ENCODE data around the gene SMAP1. TPM values are rescaled to one million over a fixed set of nuclear protein-coding genes. Genes with fewer than 3 reads are reported as not detected.

SMAP1 gene
- total RNA-seq, 1 experiment from 2014 or later, result 17.7 TPM

DNA sequence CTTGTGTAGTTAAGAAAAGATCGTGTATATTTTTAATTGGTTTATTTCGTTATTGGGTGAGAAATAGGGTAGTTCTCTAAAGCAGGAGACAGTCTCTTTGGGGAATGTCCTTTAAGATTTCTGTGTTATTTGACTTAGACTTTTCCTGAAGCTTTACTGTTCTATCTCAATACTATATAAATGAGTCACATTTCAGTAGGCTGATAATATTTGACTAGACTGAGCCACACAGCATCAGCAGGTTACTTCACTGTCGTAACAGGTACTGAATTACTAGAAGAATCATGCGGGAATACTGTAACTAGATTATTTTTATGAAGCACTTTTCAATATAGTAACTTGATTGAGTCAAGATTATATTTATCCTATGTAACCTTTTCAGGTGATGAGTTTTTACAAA, 1.4 kb downstream of the SMAP1 start:
- H3K36me3 ChIP-seq (ENCODE audit: insufficient read depth, low read length), result no peaks in the 10 kb centered on the region
- H3K4me3 ChIP-seq (ENCODE audit: low read length), result peak overlapping the region; percentile 89
- H3K9me2 ChIP-seq (replicated peaks; ENCODE audit: insufficient read depth, low read length), result no peaks in the 10 kb centered on the region
- H3K27ac ChIP-seq (ENCODE audit: low read length), result no peak overlapping the region
- no peak overlapping the region for H2AFZ ChIP-seq (ENCODE audit: low read length)
- H3K9ac ChIP-seq (ENCODE audit: low read length), result peak overlapping the region; percentile 87
- no peaks in the 10 kb centered on the region for H3K27me3 ChIP-seq (ENCODE audit: low read length)
- H3K4me2 ChIP-seq (ENCODE audit: low read depth, low read length, poor library complexity, severe bottlenecking), result peak overlapping the region; percentile 77
- H3K79me2 ChIP-seq (ENCODE audit: low read length), result peaks cover 18% of the 10 kb centered on the region
- peak; percentile 36 for DNase-seq
- H3K9me3 ChIP-seq (ENCODE audit: low read length), result no peaks in the 10 kb centered on the region
- H3K4me1 ChIP-seq (ENCODE audit: low read length), result peaks cover 20% of the 10 kb centered on the region
- H4K20me1 ChIP-seq (ENCODE audit: insufficient read depth, low read depth, low read length), result peaks cover 35% of the 10 kb centered on the region

DNA sequence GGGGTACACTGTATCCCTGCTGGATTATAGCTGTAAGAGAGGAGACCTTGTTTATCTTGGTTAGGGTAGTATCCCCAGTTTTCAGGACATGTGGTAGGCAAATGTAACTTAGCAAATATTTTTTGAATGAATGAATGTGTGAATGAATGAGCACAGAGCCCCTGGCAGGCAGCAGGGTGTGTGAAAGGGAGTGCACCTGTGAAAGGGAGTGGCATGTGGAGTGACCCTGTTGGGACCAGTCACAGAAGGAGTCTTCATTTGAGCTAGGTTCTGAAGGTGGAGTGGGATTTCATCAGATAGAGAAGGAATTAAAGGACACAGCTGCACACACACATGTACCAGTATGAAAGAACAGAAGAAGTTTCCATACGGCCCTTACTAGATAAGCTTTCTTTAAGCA, 4.9 kb downstream of the SMAP1 start:
- Histone ChIP-seq H3K4me1 (ENCODE audit: low read length) (peaks cover 13% of the 10 kb centered on the region), H3K36me3 (ENCODE audit: insufficient read depth, low read length) (no peaks in the 10 kb centered on the region), H4K20me1 (ENCODE audit: insufficient read depth, low read depth, low read length) (peaks cover 47% of the 10 kb centered on the region), H3K27ac (ENCODE audit: low read length) (no peak overlapping the region), H3K9ac (ENCODE audit: low read length) (no peak overlapping the region), H3K4me3 (ENCODE audit: low read length) (no peak overlapping the region), H3K9me3 (ENCODE audit: low read length) (no peaks in the 10 kb centered on the region), H3K27me3 (ENCODE audit: low read length) (no peaks in the 10 kb centered on the region), H3K4me2 (ENCODE audit: low read depth, low read length, poor library complexity, severe bottlenecking) (no peak overlapping the region), H3K79me2 (ENCODE audit: low read length) (peaks cover 18% of the 10 kb centered on the region), H2AFZ (ENCODE audit: low read length) (no peak overlapping the region), H3K9me2 (replicated peaks; ENCODE audit: insufficient read depth, low read length) (no peaks in the 10 kb centered on the region)
- no peak for DNase-seq

DNA sequence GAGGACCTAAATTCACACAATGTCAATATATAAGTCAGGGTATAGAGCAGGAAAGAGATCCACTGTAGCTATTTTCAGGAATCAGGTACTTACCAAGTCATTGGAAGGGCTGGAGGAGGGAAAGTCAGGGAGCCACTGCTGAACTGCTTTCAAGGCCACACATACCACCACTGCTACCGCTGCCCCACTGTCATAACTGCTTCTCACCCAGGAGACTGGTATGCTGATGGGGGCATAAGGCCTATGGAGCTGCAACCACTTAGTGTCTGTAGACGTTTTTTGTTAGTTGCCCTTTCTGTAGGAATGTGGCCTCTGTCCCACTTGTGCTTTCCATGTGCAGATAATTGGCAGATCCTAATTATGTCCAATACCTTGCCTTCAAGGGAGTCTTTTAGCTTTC, 5.4 kb downstream of the SMAP1 start:
- no peak overlapping the region for H2AFZ ChIP-seq (ENCODE audit: low read length)
- no peaks in the 10 kb centered on the region for H3K9me2 ChIP-seq (replicated peaks; ENCODE audit: insufficient read depth, low read length)
- H3K4me1 ChIP-seq (ENCODE audit: low read length), result peaks cover 13% of the 10 kb centered on the region
- H4K20me1 ChIP-seq (ENCODE audit: insufficient read depth, low read depth, low read length), result peaks cover 48% of the 10 kb centered on the region
- H3K4me3 ChIP-seq (ENCODE audit: low read length), result no peak overlapping the region
- H3K36me3 ChIP-seq (ENCODE audit: insufficient read depth, low read length), result no peaks in the 10 kb centered on the region
- H3K4me2 ChIP-seq (ENCODE audit: low read depth, low read length, poor library complexity, severe bottlenecking), result no peak overlapping the region
- H3K27me3 ChIP-seq (ENCODE audit: low read length), result no peaks in the 10 kb centered on the region
- peaks cover 22% of the 10 kb centered on the region for H3K79me2 ChIP-seq (ENCODE audit: low read length)
- H3K9me3 ChIP-seq (ENCODE audit: low read length), result no peaks in the 10 kb centered on the region
- H3K27ac ChIP-seq (ENCODE audit: low read length), result no peak overlapping the region
- H3K9ac ChIP-seq (ENCODE audit: low read length), result no peak overlapping the region
- no peak for DNase-seq

DNA sequence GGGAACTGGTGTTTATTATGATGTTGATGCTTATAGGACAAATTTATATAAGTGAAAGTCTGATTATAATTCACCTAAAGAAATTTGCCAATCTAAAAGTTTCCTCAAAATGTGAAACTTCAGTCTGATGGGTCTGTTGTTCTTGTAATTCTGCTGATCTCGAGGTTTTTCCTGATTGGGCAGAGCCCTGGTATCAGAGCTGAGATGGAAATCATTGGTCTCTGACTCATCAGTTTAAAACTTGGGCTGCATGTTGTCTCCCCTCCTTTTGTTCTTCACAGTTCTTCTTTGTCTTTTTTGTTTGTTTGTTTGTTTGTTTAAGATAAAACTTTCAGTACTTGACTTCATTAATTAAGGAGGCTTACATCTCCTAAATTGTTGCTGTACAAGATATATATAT, 5.9 kb downstream of the SMAP1 start:
- H4K20me1 ChIP-seq (ENCODE audit: insufficient read depth, low read depth, low read length), result peaks cover 53% of the 10 kb centered on the region

DNA sequence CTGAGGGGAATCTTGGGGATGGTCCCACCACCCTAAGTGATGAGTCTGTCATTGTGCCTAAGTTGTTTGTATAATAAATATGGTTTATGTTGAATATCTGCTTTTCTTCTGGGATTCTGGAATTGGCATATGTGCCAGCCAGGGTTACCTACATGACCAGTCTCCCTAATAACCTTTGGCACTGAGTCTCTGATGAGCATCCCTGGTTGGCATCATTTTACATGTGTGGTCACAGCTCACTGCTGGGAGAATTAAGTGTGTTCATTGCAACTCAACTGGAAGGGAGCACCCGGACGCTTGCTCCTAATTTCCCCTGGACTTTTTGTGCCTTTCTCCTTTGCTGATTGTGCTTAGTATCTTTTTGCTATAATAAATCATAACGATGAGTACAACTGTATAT, 8.1 kb downstream of the SMAP1 start:
- H2AFZ ChIP-seq (ENCODE audit: low read length), result no peak overlapping the region
- no peaks in the 10 kb centered on the region for H3K36me3 ChIP-seq (ENCODE audit: insufficient read depth, low read length)
- H3K9ac ChIP-seq (ENCODE audit: low read length), result no peak overlapping the region
- no peaks in the 10 kb centered on the region for H3K27me3 ChIP-seq (ENCODE audit: low read length)
- H3K9me2 ChIP-seq (replicated peaks; ENCODE audit: insufficient read depth, low read length), result no peaks in the 10 kb centered on the region
- no peaks in the 10 kb centered on the region for H3K9me3 ChIP-seq (ENCODE audit: low read length)
- no peak overlapping the region for H3K4me3 ChIP-seq (ENCODE audit: low read length)
- H3K27ac ChIP-seq (ENCODE audit: low read length), result no peak overlapping the region
- H4K20me1 ChIP-seq (ENCODE audit: insufficient read depth, low read depth, low read length), result peaks cover 41% of the 10 kb centered on the region
- peaks cover 9% of the 10 kb centered on the region; the same call in 1 of the 2 replicates for H3K79me2 ChIP-seq (ENCODE audit: low read length)
- DNase-seq, result peak; percentile 22
- H3K4me2 ChIP-seq (ENCODE audit: low read depth, low read length, poor library complexity, severe bottlenecking), result no peak overlapping the region
- no peaks in the 10 kb centered on the region for H3K4me1 ChIP-seq (ENCODE audit: low read length)

More for the DNA sequence above, 5.9 kb downstream of the SMAP1 start:
- Histone ChIP-seq H2AFZ (ENCODE audit: low read length) (no peak overlapping the region), H3K36me3 (ENCODE audit: insufficient read depth, low read length) (no peaks in the 10 kb centered on the region), H3K9ac (ENCODE audit: low read length) (no peak overlapping the region), H3K27ac (ENCODE audit: low read length) (no peak overlapping the region), H3K9me3 (ENCODE audit: low read length) (no peaks in the 10 kb centered on the region), H3K4me2 (ENCODE audit: low read depth, low read length, poor library complexity, severe bottlenecking) (no peak overlapping the region), H3K27me3 (ENCODE audit: low read length) (no peaks in the 10 kb centered on the region), H3K79me2 (ENCODE audit: low read length) (peaks cover 20% of the 10 kb centered on the region), H3K4me3 (ENCODE audit: low read length) (no peak overlapping the region), H3K9me2 (replicated peaks; ENCODE audit: insufficient read depth, low read length) (no peaks in the 10 kb centered on the region), H3K4me1 (ENCODE audit: low read length) (peaks cover 10% of the 10 kb centered on the region)
- DNase-seq, result peak; percentile 38

DNA sequence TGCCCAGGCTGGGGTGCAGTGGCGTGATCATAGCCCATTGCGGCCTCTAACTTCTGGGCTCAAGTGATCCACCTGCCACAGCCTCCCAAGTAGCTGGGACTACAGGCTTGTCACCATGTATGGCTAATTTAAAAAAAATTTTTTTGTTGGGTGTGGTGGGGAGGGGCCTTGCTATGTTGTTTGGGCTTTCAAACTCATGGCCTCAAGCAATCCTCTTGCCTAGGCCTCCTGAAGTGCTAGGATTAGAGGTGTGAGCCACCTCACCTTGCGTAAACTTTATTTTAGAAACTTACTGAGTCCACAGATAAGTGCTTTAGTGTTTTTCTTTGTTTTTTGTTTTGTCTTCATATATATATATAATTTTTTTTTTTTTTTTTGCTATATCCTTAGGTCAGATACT, 9.1 kb downstream of the SMAP1 start:
- Histone ChIP-seq H3K79me2 (ENCODE audit: low read length) (peaks cover 12% of the 10 kb centered on the region; the same call in 1 of the 2 replicates), H3K9me2 (replicated peaks; ENCODE audit: insufficient read depth, low read length) (no peaks in the 10 kb centered on the region), H3K4me1 (ENCODE audit: low read length) (no peaks in the 10 kb centered on the region), H3K27me3 (ENCODE audit: low read length) (no peaks in the 10 kb centered on the region), H3K4me3 (ENCODE audit: low read length) (no peak overlapping the region), H4K20me1 (ENCODE audit: insufficient read depth, low read depth, low read length) (peaks cover 50% of the 10 kb centered on the region), H3K9me3 (ENCODE audit: low read length) (no peaks in the 10 kb centered on the region), H3K36me3 (ENCODE audit: insufficient read depth, low read length) (no peaks in the 10 kb centered on the region), H2AFZ (ENCODE audit: low read length) (no peak overlapping the region), H3K9ac (ENCODE audit: low read length) (no peak overlapping the region), H3K4me2 (ENCODE audit: low read depth, low read length, poor library complexity, severe bottlenecking) (no peak overlapping the region), H3K27ac (ENCODE audit: low read length) (no peak overlapping the region)
- peak; percentile 15 for DNase-seq

DNA sequence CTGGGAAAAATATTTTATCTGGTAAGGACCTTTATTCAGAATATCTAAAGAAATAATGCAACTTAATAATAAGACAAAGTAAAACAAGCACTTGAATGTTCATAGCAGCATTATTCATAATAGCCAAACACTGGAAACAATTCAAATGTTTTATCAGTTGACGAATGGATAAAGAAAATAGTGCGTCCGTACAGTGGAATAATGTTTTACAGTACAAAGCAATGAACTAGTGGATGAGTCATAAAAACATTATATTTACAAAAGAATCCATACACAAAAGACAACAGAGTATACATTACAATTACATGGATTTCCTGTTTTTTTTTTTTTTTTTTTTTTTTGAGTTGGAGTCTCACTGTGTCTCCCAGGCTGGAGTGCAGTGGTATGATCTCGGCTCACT, 12.7 kb downstream of the SMAP1 start:
- no peak overlapping the region for H3K4me2 ChIP-seq (ENCODE audit: low read depth, low read length, poor library complexity, severe bottlenecking)
- H3K36me3 ChIP-seq (ENCODE audit: insufficient read depth, low read length), result no peaks in the 10 kb centered on the region
- H3K4me3 ChIP-seq (ENCODE audit: low read length), result no peak overlapping the region
- H3K79me2 ChIP-seq (ENCODE audit: low read length), result 0 out of 2 replicates have a peak, but pooled peaks cover 13% of the 10 kb centered on the region
- no peak overlapping the region for H3K9ac ChIP-seq (ENCODE audit: low read length)
- H3K4me1 ChIP-seq (ENCODE audit: low read length), result no peaks in the 10 kb centered on the region
- no peaks in the 10 kb centered on the region for H3K9me3 ChIP-seq (ENCODE audit: low read length)
- no peaks in the 10 kb centered on the region for H3K9me2 ChIP-seq (replicated peaks; ENCODE audit: insufficient read depth, low read length)
- H2AFZ ChIP-seq (ENCODE audit: low read length), result no peak overlapping the region
- no peaks in the 10 kb centered on the region for H3K27me3 ChIP-seq (ENCODE audit: low read length)
- no peak for DNase-seq
- peaks cover 53% of the 10 kb centered on the region for H4K20me1 ChIP-seq (ENCODE audit: insufficient read depth, low read depth, low read length)
- H3K27ac ChIP-seq (ENCODE audit: low read length), result no peak overlapping the region

DNA sequence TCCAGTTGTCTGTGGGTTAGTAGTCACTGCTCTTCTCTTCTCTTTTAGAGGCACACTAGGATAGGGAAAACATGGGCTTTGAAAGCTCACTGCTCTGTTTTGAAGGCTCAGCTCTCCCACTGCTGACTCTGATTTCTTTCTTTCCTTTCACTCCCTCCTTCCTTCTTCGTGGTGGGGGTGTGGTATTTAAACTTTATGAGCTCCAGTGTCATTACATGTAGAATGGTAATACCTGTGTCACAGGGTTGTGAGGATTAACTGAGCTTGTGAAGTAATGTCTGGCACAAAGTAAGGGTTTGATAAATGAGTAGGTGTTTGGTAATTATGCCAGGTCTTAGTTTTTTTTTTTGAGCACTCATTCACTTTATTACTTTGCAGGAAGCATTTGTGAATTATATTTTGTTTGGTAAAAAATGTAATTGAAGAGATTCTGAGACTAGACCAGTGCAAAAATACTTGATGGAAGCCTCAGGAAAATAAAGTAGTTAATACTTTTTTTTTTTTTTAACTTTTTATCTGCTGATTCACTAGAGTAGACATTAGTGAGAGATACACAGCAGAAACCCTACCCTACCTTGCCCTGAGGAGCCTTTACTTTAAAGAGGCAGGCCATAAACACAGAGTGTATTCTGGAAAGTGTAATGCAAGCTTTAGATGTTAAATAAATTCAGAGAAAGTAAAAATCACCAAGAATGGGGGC, 17.3 kb downstream of the SMAP1 start:
- H3K79me2 ChIP-seq (ENCODE audit: low read length), result peaks cover 19% of the 10 kb centered on the region
- H3K27me3 ChIP-seq (ENCODE audit: low read length), result no peaks in the 10 kb centered on the region
- no peak overlapping the region for H3K9ac ChIP-seq (ENCODE audit: low read length)
- no peaks in the 10 kb centered on the region for H3K4me1 ChIP-seq (ENCODE audit: low read length)
- no peaks in the 10 kb centered on the region for H3K9me3 ChIP-seq (ENCODE audit: low read length)
- H3K9me2 ChIP-seq (replicated peaks; ENCODE audit: insufficient read depth, low read length), result no peaks in the 10 kb centered on the region
- H3K4me2 ChIP-seq (ENCODE audit: low read depth, low read length, poor library complexity, severe bottlenecking), result no peak overlapping the region
- H3K4me3 ChIP-seq (ENCODE audit: low read length), result no peak overlapping the region
- no peaks in the 10 kb centered on the region for H3K36me3 ChIP-seq (ENCODE audit: insufficient read depth, low read length)
- H3K27ac ChIP-seq (ENCODE audit: low read length), result no peak overlapping the region
- peaks cover 69% of the 10 kb centered on the region for H4K20me1 ChIP-seq (ENCODE audit: insufficient read depth, low read depth, low read length)
- no peak for DNase-seq
- no peak overlapping the region for H2AFZ ChIP-seq (ENCODE audit: low read length)

Measured in Karpas-422 (cell line).